Spleen (tissue), 11 donors: ENCODE measurements around the gene AGPAT3. TPM values are rescaled to one million over a fixed set of nuclear protein-coding genes. Genes with fewer than 3 reads are reported as not detected.

Source experiments
- DNase-seq: peaks from one replicate; pipeline ENCODE4 v3.0.0-alpha.2; 2020
- H3K27ac ChIP-seq, 8 donors: fragments of 200-600 bp; sonication (generic) in 7 of 8; 1 replicate in 4 of 8; 2 replicates in 4 of 8; pipeline versions ENCODE4 v1.5.0 to v1.8.0; 2016 to 2021; ENCODE audit warnings: inconsistent platforms in 4 of 8, mild to moderate bottlenecking in 4 of 8, moderate library complexity in 1 of 8
- H3K27me3 ChIP-seq, 7 donors: fragments of 200-600 bp; sonication (generic) in 6 of 7; replicated peaks in 1 of 7; 1 replicate in 4 of 7; 2 replicates in 3 of 7; pipeline versions ENCODE4 v1.5.0 to v1.8.0; 2016 to 2021; ENCODE audit warnings: inconsistent platforms in 3 of 7, mild to moderate bottlenecking in 1 of 7
- H3K36me3 ChIP-seq, 6 donors: fragments of 200-600 bp; sonication (generic) in 5 of 6; 1 replicate in 4 of 6; 2 replicates in 2 of 6; pipeline versions ENCODE4 v1.5.0 to v1.8.0; 2016 to 2021; ENCODE audit warnings: inconsistent platforms in 2 of 6
- H3K4me1 ChIP-seq, 6 donors: fragments of 200-600 bp; sonication (generic) in 5 of 6; 1 replicate in 3 of 6; 2 replicates in 3 of 6; pipeline versions ENCODE4 v1.5.0 to v1.8.0; 2016 to 2021; ENCODE audit warnings: inconsistent platforms in 3 of 6
- H3K4me3 ChIP-seq, 8 donors: fragments of 200-600 bp; sonication (generic) in 7 of 8; 1 replicate in 4 of 8; 2 replicates in 4 of 8; pipeline versions ENCODE4 v1.5.0 to v1.8.0; 2016 to 2021; ENCODE audit warnings: inconsistent platforms in 4 of 8, mild to moderate bottlenecking in 4 of 8, moderate library complexity in 2 of 8
- H3K9me3 ChIP-seq, 8 donors: fragments of 200-600 bp; sonication (generic) in 7 of 8; 1 replicate in 4 of 8; 2 replicates in 4 of 8; pipeline versions ENCODE4 v1.5.0 to v1.8.0; 2016 to 2021; ENCODE audit warnings: inconsistent platforms in 4 of 8
- CTCF ChIP-seq, 11 experiments: fragments of 200-600 bp in 7 of 11; fragments of 450-650 bp in 4 of 11; sonication (generic) in 4 of 11; IDR thresholded peaks in 8 of 11; conservative IDR thresholded peaks in 3 of 11; 1 replicate in 7 of 11; 2 replicates in 4 of 11; pipeline versions ENCODE4 v1.4.0 to v1.8.0; 2016 to 2021; ENCODE audit warnings: antibody characterized with exemption in 11 of 11, inconsistent platforms in 4 of 11, mild to moderate bottlenecking in 1 of 11
- POLR2A ChIP-seq, 3 donors: fragments of 450-650 bp; IDR thresholded peaks; one replicate each; pipeline ENCODE4 v1.5.1; 2017; ENCODE audit warnings: antibody characterized with exemption in 3 of 3, mild to moderate bottlenecking in 1 of 3
- POLR2AphosphoS5 ChIP-seq, 3 donors: sonication (generic); formaldehyde crosslinking; IDR thresholded peaks; one replicate each; pipeline ENCODE4 v1.5.1; 2017; ENCODE audit warnings: antibody characterized with exemption in 3 of 3
- WGBS, 5 donors: extraction: QIAGEN DNeasy Blood & Tissue Kit in 3 of 5; methylation state at CpG; one replicate each; pipeline versions ENCODE4 v1.1.5 to v1.1.7; 2013 to 2018; 5-methylcytosine and 5-hydroxymethylcytosine counted together
- intact Hi-C: fragments of 100-400 bp; cut with DNase I; formaldehyde crosslinking; loops from one replicate; pipeline ENCODE4 v1.15.0; 2023; ENCODE audit warnings: low total_unique reads
- polyA plus RNA-seq, 3 donors: library from polyadenylated mRNA; stranded (reverse); fragments of 200-250 nt; gene quantifications; one replicate each; pipeline ENCODE4 v1.2.1, GENCODE V29; 2013
- total RNA-seq, 7 donors: library from RNA; depleted of rRNA in 3 of 7; stranded (reverse); fragments of >200 nt in 3 of 7; fragmentation: NEBNext Ultra II Directional in 4 of 7; extraction: Animal tissue kit (Norgen Biotek cat#: 25700) in 4 of 7; gene quantifications; one replicate each; pipeline versions ENCODE4 v1.1.0 to v1.2.1, GENCODE V29; 2016 to 2021
- donor health status: healthy with polysubstance abuse.
- donor health status: DM: no; HTN: no; CAD: no; lungs with moderate emphysema.
- donor health status: DM: no; HTN: no; CAD: no.
- donor health status: Bipolar disorder and iron deficiency.
- donor health status: healthy.
- donor health status: DM: no; HTN: no; CAD: no.
- donor health status: DM: yes; HTN: yes; CAD: no.

The AGPAT3 gene
- total and polyA plus RNA-seq, 10 donors, result 6.9 to 92.0 (median 56.0) TPM

GRCh38 chr21:43997766-43998742 lies 133.0 kb downstream of the AGPAT3 start:
- intact Hi-C loops, result no loop called here

GRCh38 chr21:44000360-44000759 lies 135.3 kb downstream of the AGPAT3 start:
- 47 to 70% (median 66%) methylated on average over 2 to 7 of the region's 7 CpGs for WGBS, 5 donors
- TF ChIP-seq POLR2A (IDR thresholded peaks at IDR 0.05) (no peak), CTCF (IDR thresholded peaks at IDR 0.05 in 8 of 11, conservative IDR thresholded peaks at IDR 0.05 in 3 of 11) (no peak), POLR2AphosphoS5 (IDR thresholded peaks at IDR 0.05) (no peak)
- DNase-seq, result no peak
- Histone ChIP-seq H3K4me1 (peaks cover 0 to under 1% (median 0%) of the 10 kb centered on the region in 6 donors), H3K36me3 (no peaks in the 10 kb centered on the region), H3K9me3 (no peaks in the 10 kb centered on the region), H3K4me3 (no peak overlapping the region), H3K27ac (no peak overlapping the region), H3K27me3 (peaks cover 0 to 3% (median 0%) of the 10 kb centered on the region in 7 donors)
- intact Hi-C loops, result no loop called here

More at GRCh38 chr21:43997766-43998742, 133.0 kb downstream of the AGPAT3 start:
- H3K27ac ChIP-seq, result no peak overlapping the region
- 87 to 99% (median 90%) methylated on average over 4 to 5 of the region's 5 CpGs for WGBS, 5 donors
- DNase-seq, result no peak
- H3K4me3 ChIP-seq, result no peak overlapping the region
- H3K27me3 ChIP-seq, result peaks cover 0 to 19% (median 0%) of the 10 kb centered on the region in 7 donors
- H3K9me3 ChIP-seq, result no peaks in the 10 kb centered on the region
- peaks cover 0 to 23% (median 10%) of the 10 kb centered on the region in 6 donors for H3K4me1 ChIP-seq
- no peaks in the 10 kb centered on the region for H3K36me3 ChIP-seq
- TF ChIP-seq POLR2A (IDR thresholded peaks at IDR 0.05), result no peak
- TF ChIP-seq CTCF (IDR thresholded peaks at IDR 0.05 in 8 of 11, conservative IDR thresholded peaks at IDR 0.05 in 3 of 11), result no peak
- no peak for TF ChIP-seq POLR2AphosphoS5 (IDR thresholded peaks at IDR 0.05)

- TF ChIP-seq CTCF (IDR thresholded peaks at IDR 0.05 in 8 of 11, conservative IDR thresholded peaks at IDR 0.05 in 3 of 11) (no peak), POLR2AphosphoS5 (IDR thresholded peaks at IDR 0.05) (no peak), POLR2A (IDR thresholded peaks at IDR 0.05) (no peak)
- intact Hi-C loops, result no loop called here
- no peaks in the 10 kb centered on the region for H3K36me3 ChIP-seq
- no peak overlapping the region for H3K27ac ChIP-seq
- WGBS, 5 donors, result 86 to 95% (median 93%) methylated on average over 8 to 10 of the region's 10 CpGs
- peaks cover 0 to 3% (median 0%) of the 10 kb centered on the region in 7 donors for H3K27me3 ChIP-seq
- DNase-seq, result no peak
- H3K4me3 ChIP-seq, result no peak overlapping the region
- H3K4me1 ChIP-seq, result no peaks in the 10 kb centered on the region
- no peaks in the 10 kb centered on the region for H3K9me3 ChIP-seq
Measured at GRCh38 chr21:44002511-44002910, 137.5 kb downstream of the AGPAT3 start.

GRCh38 chr21:44003307-44003966 lies 138.4 kb downstream of the AGPAT3 start:
- Histone ChIP-seq H3K4me1 (no peaks in the 10 kb centered on the region), H3K4me3 (no peak overlapping the region), H3K36me3 (no peaks in the 10 kb centered on the region), H3K27ac (no peak overlapping the region), H3K9me3 (no peaks in the 10 kb centered on the region), H3K27me3 (peaks cover 0 to 3% (median 0%) of the 10 kb centered on the region in 7 donors)
- 93 to 97% (median 95%) methylated on average over 5 of the region's 5 CpGs for WGBS, 5 donors
- no peak for DNase-seq
- TF ChIP-seq CTCF (IDR thresholded peaks at IDR 0.05 in 8 of 11, conservative IDR thresholded peaks at IDR 0.05 in 3 of 11), result no peak
- TF ChIP-seq POLR2AphosphoS5 (IDR thresholded peaks at IDR 0.05), result no peak
- TF ChIP-seq POLR2A (IDR thresholded peaks at IDR 0.05), result no peak
- intact Hi-C loops, result no loop called here
